Keratinocyte (primary cell): ENCODE measurements around the gene PDS5B. TPM values are rescaled to one million over a fixed set of nuclear protein-coding genes. Genes with fewer than 3 reads are reported as not detected.

Source experiments
- DNase-seq: peaks from one replicate; pipeline ENCODE4 v3.0.0-alpha.2; 2011; ENCODE audit warnings: low read depth, missing footprints, low spot score
- FAIRE-seq: peaks from 2 replicates; lab custom pipeline; 2011; peaks lifted over from hg19 to GRCh38; lab: Jason Lieb, UNC
- H2AFZ ChIP-seq: 2 replicates; pipeline ENCODE4 v1.6.0; 2012; ENCODE audit warnings: low read length, control low read depth, inconsistent platforms; ENCODE audit not compliant: control insufficient read depth
- H3K27ac ChIP-seq: 2 replicates; pipeline ENCODE4 v1.5.1; 2011; ENCODE audit warnings: low read length; ENCODE audit not compliant: control insufficient read depth, insufficient read depth
- H3K27me3 ChIP-seq: 3 replicates; pipeline ENCODE4 v1.6.0; 2011; ENCODE audit warnings: low read length; ENCODE audit not compliant: control insufficient read depth, insufficient read depth; ENCODE audit errors: extremely low read depth
- H3K36me3 ChIP-seq, 2 experiments: 2 replicates in 1 of 2; 3 replicates in 1 of 2; pipeline ENCODE4 v1.5.1; 2011; ENCODE audit warnings: low read length in 2 of 2, mild to moderate bottlenecking in 1 of 2; ENCODE audit not compliant: control insufficient read depth in 2 of 2, insufficient read depth in 2 of 2; ENCODE audit errors: extremely low read depth in 1 of 2
- H3K4me1 ChIP-seq: 3 replicates; pipeline ENCODE4 v1.5.1; 2011; ENCODE audit warnings: low read length; ENCODE audit not compliant: control insufficient read depth, insufficient read depth; ENCODE audit errors: extremely low read depth
- H3K4me2 ChIP-seq: 3 replicates; pipeline ENCODE4 v1.6.0; 2011; ENCODE audit warnings: low read depth, low read length; ENCODE audit not compliant: control insufficient read depth, insufficient read depth; ENCODE audit errors: extremely low read depth
- H3K4me3 ChIP-seq, 3 experiments: fragments of 200-600 bp in 1 of 3; sonication (generic) in 1 of 3; 2 replicates in 2 of 3; 3 replicates in 1 of 3; pipeline ENCODE4 v1.5.1; 2011 to 2016; ENCODE audit warnings: low read length in 3 of 3, mild to moderate bottlenecking in 3 of 3, control low read depth in 2 of 3, inconsistent platforms in 1 of 3, low read depth in 1 of 3, mixed read lengths in 1 of 3, mixed run types in 1 of 3, moderate library complexity in 1 of 3; ENCODE audit not compliant: control insufficient read depth in 2 of 3, insufficient read depth in 2 of 3; ENCODE audit errors: extremely low read depth in 1 of 3
- H3K79me2 ChIP-seq: 2 replicates; pipeline ENCODE4 v1.6.0; 2012; ENCODE audit warnings: low read length; ENCODE audit not compliant: control insufficient read depth, insufficient read depth
- H3K9ac ChIP-seq: 3 replicates; pipeline ENCODE4 v1.6.0; 2011; ENCODE audit warnings: low read length; ENCODE audit not compliant: control insufficient read depth, insufficient read depth; ENCODE audit errors: extremely low read depth
- H3K9me1 ChIP-seq: 3 replicates; pipeline ENCODE4 v1.6.0; 2011; ENCODE audit warnings: low read length; ENCODE audit not compliant: control insufficient read depth, insufficient read depth; ENCODE audit errors: extremely low read depth
- H3K9me3 ChIP-seq: 2 replicates; pipeline ENCODE4 v1.5.1; 2012; ENCODE audit warnings: low read depth, low read length; ENCODE audit not compliant: control insufficient read depth
- H4K20me1 ChIP-seq: 3 replicates; pipeline ENCODE4 v1.6.0; 2011; ENCODE audit warnings: low read length; ENCODE audit not compliant: control insufficient read depth, insufficient read depth; ENCODE audit errors: extremely low read depth
- CTCF ChIP-seq, 3 experiments: IDR thresholded peaks in 1 of 3; conservative IDR thresholded peaks in 1 of 3; optimal IDR thresholded peaks in 1 of 3; 2 replicates in 2 of 3; 3 replicates in 1 of 3; pipeline versions ENCODE3 to v1.5.1; 2011; ENCODE audit warnings: low read length in 3 of 3, mild to moderate bottlenecking in 3 of 3, moderate library complexity in 2 of 3, control low read depth in 1 of 3, inconsistent platforms in 1 of 3; ENCODE audit not compliant: insufficient read depth in 2 of 3; ENCODE audit errors: extremely low read depth in 1 of 3
- EZH2 ChIP-seq: IDR thresholded peaks from one replicate; pipeline ENCODE4 v1.6.1; 2012; ENCODE audit warnings: inconsistent platforms, mild to moderate bottlenecking, low read length, moderate library complexity
- dilution Hi-C: fragments of 300-500 bp; cut with MboI; formaldehyde crosslinking; loops from one replicate; pipeline ENCODE4 v1.7.0; 2020; ENCODE audit warnings: low sequenced_read_pairs; ENCODE audit not compliant: extremely low pct_ligation_motif_present
- polyA plus RNA-seq, 5 experiments: library from polyadenylated mRNA; depleted of rRNA in 3 of 5; stranded (reverse) in 3 of 5; stranded (forward) in 1 of 5; unstranded in 1 of 5; fragments of >200 nt; gene quantifications; 1 replicate in 1 of 5; 2 replicates in 3 of 5; 3 replicates in 1 of 5; pipeline versions ENCODE4 v1.2.1 to v1.2.3, GENCODE V29; 2011 to 2012; ENCODE audit warnings: missing spikeins in 2 of 5, low read depth in 1 of 5, low replicate concordance in 1 of 5

PDS5B gene
- polyA plus RNA-seq, 1 donor (not counting 4 experiments of a cell fraction or from before 2014, with no cell fraction given), result 6.9 TPM

GRCh38 chr13:32627793-32628192, 41.5 kb downstream of the PDS5B start:
- no peaks in the 10 kb centered on the region for H4K20me1 ChIP-seq
- H3K36me3 ChIP-seq, result no peaks in the 10 kb centered on the region
- H3K4me2 ChIP-seq, result no peak overlapping the region
- no peaks in the 10 kb centered on the region for H3K9me1 ChIP-seq
- H3K9me3 ChIP-seq, result peaks cover 3% of the 10 kb centered on the region
- no peak overlapping the region for H2AFZ ChIP-seq
- no peak overlapping the region for H3K4me3 ChIP-seq
- TF ChIP-seq EZH2 (no peak), CTCF (optimal IDR thresholded peaks at IDR 0.05 in 1 of 3, IDR thresholded peaks at IDR 0.05 in 1 of 3, conservative IDR thresholded peaks at IDR 0.05 in 1 of 3; ENCODE audit: extremely low read depth in 1 of 3, insufficient read depth in 2 of 3, low read length in 3 of 3) (no peak)
- no peaks in the 10 kb centered on the region for H3K27me3 ChIP-seq
- no peaks in the 10 kb centered on the region for H3K4me1 ChIP-seq
- no peak overlapping the region for H3K9ac ChIP-seq
- DNase-seq (no peak), FAIRE-seq (no peak)
- H3K79me2 ChIP-seq, result peaks cover 62% of the 10 kb centered on the region
- dilution Hi-C loops, result no loop called here
- H3K27ac ChIP-seq, result no peak overlapping the region

- H3K27ac ChIP-seq, result no peak overlapping the region
- no peaks in the 10 kb centered on the region for H3K9me3 ChIP-seq
- peaks cover 52% of the 10 kb centered on the region for H3K79me2 ChIP-seq
- H2AFZ ChIP-seq, result no peak overlapping the region
- no peaks in the 10 kb centered on the region for H4K20me1 ChIP-seq
- H3K9ac ChIP-seq, result no peak overlapping the region
- H3K4me2 ChIP-seq, result no peak overlapping the region
- no peak overlapping the region for H3K4me3 ChIP-seq
- no peak for DNase-seq
- H3K4me1 ChIP-seq, result no peaks in the 10 kb centered on the region
- TF ChIP-seq CTCF (optimal IDR thresholded peaks at IDR 0.05 in 1 of 3, IDR thresholded peaks at IDR 0.05 in 1 of 3, conservative IDR thresholded peaks at IDR 0.05 in 1 of 3; ENCODE audit: extremely low read depth in 1 of 3, insufficient read depth in 2 of 3, low read length in 3 of 3), result no peak
- TF ChIP-seq EZH2, result no peak
- no peaks in the 10 kb centered on the region for H3K36me3 ChIP-seq
- dilution Hi-C loops, result no loop called here
- H3K27me3 ChIP-seq, result no peaks in the 10 kb centered on the region
- H3K9me1 ChIP-seq, result no peaks in the 10 kb centered on the region
- no peak for FAIRE-seq
These were observed 43.1 kb downstream of the PDS5B start for GRCh38 chr13:32629313-32629712.
